ENCODE results near the gene TMEM81.

GRCh38 chr1:205048382-205048781 lies 35.9 kb downstream of the TMEM81 start:
- TF ChIP-seq CTCF (IDR thresholded peaks at IDR 0.05) (no peak), POLR2A (IDR thresholded peaks at IDR 0.05) (no peak), EP300 (IDR thresholded peaks at IDR 0.05) (no peak)
